PFSK-1 (cell line): Measurements from ENCODE around the gene IMP4.

Experiments
- FOXP2 ChIP-seq: optimal IDR thresholded peaks from 2 replicates; pipeline ENCODE3; 2011; ENCODE audit warnings: borderline replicate concordance, control low read depth, inconsistent platforms; ENCODE audit not compliant: insufficient read depth; ENCODE audit errors: extremely low read length, extremely low read depth
- POLR2AphosphoS5 ChIP-seq: IDR thresholded peaks from 2 replicates; pipeline ENCODE4 v1.6.1; 2012; ENCODE audit warnings: low read depth, mild to moderate bottlenecking, control low read depth, low read length, moderate library complexity
- SIN3A ChIP-seq: IDR thresholded peaks from 2 replicates; pipeline ENCODE4 v1.6.1; 2012; ENCODE audit warnings: mild to moderate bottlenecking, low read length, moderate library complexity, borderline replicate concordance; ENCODE audit not compliant: insufficient read depth
- TAF1 ChIP-seq: IDR thresholded peaks from 2 replicates; pipeline ENCODE4 v1.6.1; 2012; ENCODE audit warnings: low read length, control low read depth, borderline replicate concordance; ENCODE audit not compliant: insufficient read depth
- TF ChIP-seq, protein P1 (sequence below), 2 experiments: IDR thresholded peaks; 2 replicates each; pipeline versions ENCODE4 v1.6.1 to v1.8.0; 2011 to 2012; ENCODE audit warnings: low read depth in 2 of 2, low read length in 2 of 2, control low read depth in 1 of 2, inconsistent platforms in 1 of 2, mild to moderate bottlenecking in 1 of 2, moderate library complexity in 1 of 2; ENCODE audit not compliant: insufficient read depth in 1 of 2

GRCh38 chr2:130300970-130301348 lies 41.7 kb upstream of the IMP4 start:
- TF ChIP-seq POLR2AphosphoS5 (no peak), TAF1 (no peak), SIN3A (no peak), FOXP2 (no peak)
- TF ChIP-seq, protein P1, sequence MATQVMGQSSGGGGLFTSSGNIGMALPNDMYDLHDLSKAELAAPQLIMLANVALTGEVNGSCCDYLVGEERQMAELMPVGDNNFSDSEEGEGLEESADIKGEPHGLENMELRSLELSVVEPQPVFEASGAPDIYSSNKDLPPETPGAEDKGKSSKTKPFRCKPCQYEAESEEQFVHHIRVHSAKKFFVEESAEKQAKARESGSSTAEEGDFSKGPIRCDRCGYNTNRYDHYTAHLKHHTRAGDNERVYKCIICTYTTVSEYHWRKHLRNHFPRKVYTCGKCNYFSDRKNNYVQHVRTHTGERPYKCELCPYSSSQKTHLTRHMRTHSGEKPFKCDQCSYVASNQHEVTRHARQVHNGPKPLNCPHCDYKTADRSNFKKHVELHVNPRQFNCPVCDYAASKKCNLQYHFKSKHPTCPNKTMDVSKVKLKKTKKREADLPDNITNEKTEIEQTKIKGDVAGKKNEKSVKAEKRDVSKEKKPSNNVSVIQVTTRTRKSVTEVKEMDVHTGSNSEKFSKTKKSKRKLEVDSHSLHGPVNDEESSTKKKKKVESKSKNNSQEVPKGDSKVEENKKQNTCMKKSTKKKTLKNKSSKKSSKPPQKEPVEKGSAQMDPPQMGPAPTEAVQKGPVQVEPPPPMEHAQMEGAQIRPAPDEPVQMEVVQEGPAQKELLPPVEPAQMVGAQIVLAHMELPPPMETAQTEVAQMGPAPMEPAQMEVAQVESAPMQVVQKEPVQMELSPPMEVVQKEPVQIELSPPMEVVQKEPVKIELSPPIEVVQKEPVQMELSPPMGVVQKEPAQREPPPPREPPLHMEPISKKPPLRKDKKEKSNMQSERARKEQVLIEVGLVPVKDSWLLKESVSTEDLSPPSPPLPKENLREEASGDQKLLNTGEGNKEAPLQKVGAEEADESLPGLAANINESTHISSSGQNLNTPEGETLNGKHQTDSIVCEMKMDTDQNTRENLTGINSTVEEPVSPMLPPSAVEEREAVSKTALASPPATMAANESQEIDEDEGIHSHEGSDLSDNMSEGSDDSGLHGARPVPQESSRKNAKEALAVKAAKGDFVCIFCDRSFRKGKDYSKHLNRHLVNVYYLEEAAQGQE (IDR thresholded peaks at IDR 0.05; ENCODE audit: insufficient read depth in 1 of 2, low read depth in 2 of 2, low read length in 2 of 2): no peak
